ENCODE results near the gene FAM114A2.

FAM114A2 gene

DNA sequence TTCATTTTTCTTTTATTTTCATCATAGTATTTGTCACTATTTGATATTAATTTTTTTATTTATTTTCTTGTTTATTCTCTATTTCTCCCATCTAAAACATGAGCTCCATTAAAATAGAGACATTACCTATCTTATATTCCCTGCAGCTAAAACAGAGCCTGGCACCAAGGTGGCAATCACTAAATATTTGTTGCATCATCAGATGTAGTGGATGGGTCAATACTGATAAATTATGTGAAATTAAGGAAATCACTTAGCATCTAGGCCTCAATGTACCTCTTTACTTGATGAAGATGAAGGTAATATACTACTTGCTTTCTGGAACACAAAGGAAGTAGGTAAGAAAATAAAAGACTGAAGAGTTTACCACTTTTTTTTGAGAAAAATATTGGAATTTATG, 24.7 kb upstream of the FAM114A2 start:
- no peak for DNase-seq
- H3K27me3 Mint-ChIP-seq, result peaks cover under 1 to 3% of the 10 kb centered on the region in 2 donors
- no peak overlapping the region for H3K4me3 Mint-ChIP-seq
- ATAC-seq (replicated peaks), result no peak
- H3K36me3 Mint-ChIP-seq (ENCODE audit: insufficient read depth), result peaks cover 7% of the 10 kb centered on the region
- H3K27ac Mint-ChIP-seq, result no peak overlapping the region
- no peaks in the 10 kb centered on the region for H3K9me3 Mint-ChIP-seq
- peaks cover 13 to 15% of the 10 kb centered on the region in 2 donors for H3K4me1 Mint-ChIP-seq (ENCODE audit: low read depth in 2 of 2)

- Mint-ChIP-seq H3K27me3 (no peaks in the 10 kb centered on the region), H3K4me3 (no peak overlapping the region), H3K4me1 (ENCODE audit: low read depth in 2 of 2) (peaks cover 16 to 21% of the 10 kb centered on the region in 2 donors), H3K9me3 (no peaks in the 10 kb centered on the region), H3K36me3 (ENCODE audit: insufficient read depth) (peaks cover 7% of the 10 kb centered on the region), H3K27ac (no peak overlapping the region)
- no peak for DNase-seq
- ATAC-seq (replicated peaks), result no peak
Observed at GRCh38 chr5:154060606-154061005, 21.9 kb upstream of the FAM114A2 start.

GRCh38 chr5:154059583-154059982, 20.9 kb upstream of the FAM114A2 start:
- ATAC-seq (replicated peaks) (peak; percentile 79), DNase-seq (no peak)
- peak overlapping the region; percentile 66 to 92 for H3K27ac Mint-ChIP-seq
- H3K36me3 Mint-ChIP-seq (ENCODE audit: insufficient read depth), result peaks cover 7% of the 10 kb centered on the region
- peaks cover 17 to 24% of the 10 kb centered on the region in 2 donors for H3K4me1 Mint-ChIP-seq (ENCODE audit: low read depth in 2 of 2)
- H3K9me3 Mint-ChIP-seq, result no peaks in the 10 kb centered on the region
- H3K4me3 Mint-ChIP-seq, result peak overlapping the region in 1 of 2 donors; percentile 46
- no peaks in the 10 kb centered on the region for H3K27me3 Mint-ChIP-seq

DNA sequence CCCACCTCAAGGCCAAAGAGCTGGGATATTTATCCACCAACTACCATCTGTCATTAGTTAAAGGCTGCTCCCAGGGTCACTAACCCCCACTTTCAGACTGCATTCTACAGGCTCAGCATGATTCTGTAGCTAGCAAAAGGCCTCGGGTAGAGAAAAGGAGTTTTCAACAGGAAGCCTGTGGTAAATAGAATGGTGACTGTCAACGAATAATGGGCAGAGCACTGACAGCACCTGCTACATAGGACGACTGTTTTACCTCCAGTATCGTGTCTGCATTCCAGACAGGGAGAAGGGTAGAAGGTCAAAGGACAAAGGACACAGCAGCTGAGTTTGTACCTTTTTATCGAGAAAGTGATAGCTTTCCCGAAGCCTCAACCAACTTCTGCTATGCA, 20.3 kb upstream of the FAM114A2 start:
- peak; percentile 28 for ATAC-seq (replicated peaks)
- DNase-seq, result no peak
- H3K27me3 Mint-ChIP-seq, result no peaks in the 10 kb centered on the region
- no peaks in the 10 kb centered on the region for H3K9me3 Mint-ChIP-seq
- H3K4me1 Mint-ChIP-seq (ENCODE audit: low read depth in 2 of 2), result peaks cover 17 to 25% of the 10 kb centered on the region in 2 donors
- peaks cover 7% of the 10 kb centered on the region for H3K36me3 Mint-ChIP-seq (ENCODE audit: insufficient read depth)
- peak overlapping the region; percentile 46 to 47 for H3K4me3 Mint-ChIP-seq
- peak overlapping the region; percentile 64 to 92 for H3K27ac Mint-ChIP-seq

GRCh38 chr5:154058055-154059038, 19.6 kb upstream of the FAM114A2 start:
- H3K36me3 Mint-ChIP-seq (ENCODE audit: insufficient read depth), result peaks cover 10% of the 10 kb centered on the region
- H3K27ac Mint-ChIP-seq, result peak overlapping the region; percentile 64 to 92
- peak overlapping the region; percentile 46 to 47 for H3K4me3 Mint-ChIP-seq
- H3K27me3 Mint-ChIP-seq, result no peaks in the 10 kb centered on the region
- ATAC-seq (replicated peaks) (peak; percentile 19), DNase-seq (no peak)
- peaks cover 17 to 25% of the 10 kb centered on the region in 2 donors for H3K4me1 Mint-ChIP-seq (ENCODE audit: low read depth in 2 of 2)
- no peaks in the 10 kb centered on the region for H3K9me3 Mint-ChIP-seq

DNA sequence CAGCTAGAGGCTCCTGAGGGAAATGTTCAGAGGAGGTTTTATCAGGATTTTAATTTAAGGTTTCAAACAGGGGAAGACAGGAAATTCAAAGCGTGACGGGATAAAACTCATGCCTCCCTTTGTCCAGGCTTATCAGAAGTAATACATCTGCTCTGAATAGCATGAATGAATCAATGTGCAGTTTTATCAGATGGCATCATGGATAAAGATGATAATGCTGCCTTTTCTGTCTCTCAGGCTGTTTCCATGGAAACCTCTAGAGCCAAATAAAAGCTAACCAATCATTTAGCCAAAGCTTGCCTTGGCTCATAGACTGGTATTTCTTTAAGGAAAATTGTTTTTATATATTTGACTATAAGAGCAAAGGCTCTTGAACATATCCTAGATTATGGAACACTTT, 16.5 kb upstream of the FAM114A2 start:
- H3K36me3 Mint-ChIP-seq (ENCODE audit: insufficient read depth), result peaks cover 23% of the 10 kb centered on the region
- no peak for ATAC-seq (replicated peaks)
- H3K27ac Mint-ChIP-seq, result no peak overlapping the region
- no peak for DNase-seq
- H3K9me3 Mint-ChIP-seq, result no peaks in the 10 kb centered on the region
- H3K4me3 Mint-ChIP-seq, result no peak overlapping the region
- H3K27me3 Mint-ChIP-seq, result no peaks in the 10 kb centered on the region
- peaks cover 17 to 31% of the 10 kb centered on the region in 2 donors for H3K4me1 Mint-ChIP-seq (ENCODE audit: low read depth in 2 of 2)

DNA sequence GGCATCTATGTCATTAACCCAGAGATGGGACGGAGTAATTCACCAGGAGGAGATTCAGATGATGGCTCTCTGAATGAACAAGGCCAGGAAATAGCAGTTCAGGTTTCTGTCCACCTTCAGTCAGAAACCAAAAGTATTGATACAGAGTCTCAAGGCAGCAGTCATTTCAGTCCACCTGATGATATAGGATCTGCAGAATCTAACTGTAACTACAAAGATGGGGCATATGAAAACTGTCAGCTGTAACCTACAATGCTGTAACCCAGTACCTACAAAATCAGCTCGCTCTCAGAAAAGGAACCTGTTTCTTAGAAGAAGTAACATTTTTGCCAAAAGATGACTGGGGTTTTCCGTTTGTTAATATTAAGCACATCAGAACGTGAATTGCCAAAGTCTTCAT, 14.8 kb upstream of the FAM114A2 start:
- no peaks in the 10 kb centered on the region for H3K27me3 Mint-ChIP-seq
- no peaks in the 10 kb centered on the region for H3K9me3 Mint-ChIP-seq
- H3K4me1 Mint-ChIP-seq (ENCODE audit: low read depth in 2 of 2), result peaks cover 7 to 32% of the 10 kb centered on the region in 2 donors
- H3K36me3 Mint-ChIP-seq (ENCODE audit: insufficient read depth), result peaks cover 25% of the 10 kb centered on the region
- no peak overlapping the region for H3K4me3 Mint-ChIP-seq
- no peak for DNase-seq
- H3K27ac Mint-ChIP-seq, result peak overlapping the region in 1 of 2 donors; percentile 17
- ATAC-seq (replicated peaks), result no peak

DNA sequence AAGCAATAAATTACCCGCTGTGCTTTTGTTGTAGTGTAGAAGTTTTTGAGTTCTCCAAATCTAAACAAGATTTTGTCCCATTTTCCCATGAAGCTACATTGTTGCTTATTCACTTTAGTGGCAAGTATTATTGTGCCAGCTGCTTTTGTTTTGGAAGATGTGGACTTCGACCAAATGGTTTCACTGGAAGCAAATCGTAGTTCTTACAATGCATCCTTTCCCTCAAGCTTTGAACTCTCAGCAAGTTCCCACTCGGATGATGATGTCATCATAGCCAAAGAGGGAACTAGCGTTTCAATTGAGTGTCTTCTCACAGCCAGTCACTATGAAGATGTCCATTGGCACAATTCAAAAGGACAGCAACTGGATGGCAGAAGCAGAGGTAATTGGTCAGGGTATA, 10.9 kb upstream of the FAM114A2 start:
- Mint-ChIP-seq H3K4me1 (ENCODE audit: low read depth in 2 of 2) (peaks cover 22 to 52% of the 10 kb centered on the region in 2 donors), H3K27ac (peak overlapping the region; percentile 38 to 92), H3K4me3 (no peak overlapping the region), H3K27me3 (no peaks in the 10 kb centered on the region), H3K36me3 (ENCODE audit: insufficient read depth) (peaks cover 25% of the 10 kb centered on the region), H3K9me3 (no peaks in the 10 kb centered on the region)
- ATAC-seq (replicated peaks) (no peak), DNase-seq (no peak)

DNA sequence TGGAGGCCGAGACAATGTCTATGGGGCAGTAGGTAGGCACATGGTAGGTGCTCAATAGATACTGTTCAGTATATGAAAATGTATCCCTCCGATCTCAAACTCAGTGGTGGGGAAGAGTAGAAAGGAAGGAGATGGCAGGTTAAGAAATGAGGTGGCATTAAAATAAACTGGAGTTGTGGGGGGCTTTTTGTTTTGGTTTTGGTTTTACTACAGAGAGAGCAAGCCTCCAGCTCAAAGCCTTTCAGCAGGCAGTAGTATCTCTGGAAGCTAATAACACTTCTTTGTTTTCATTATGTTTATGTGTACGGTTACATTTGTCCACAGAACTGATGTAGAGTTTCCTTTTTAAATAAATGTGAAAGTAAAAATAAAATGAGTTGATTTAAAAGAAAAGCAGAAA, 8.6 kb upstream of the FAM114A2 start:
- DNase-seq (no peak), ATAC-seq (replicated peaks) (peak; percentile 32)
- Mint-ChIP-seq H3K36me3 (ENCODE audit: insufficient read depth) (peaks cover 19% of the 10 kb centered on the region), H3K4me3 (peak overlapping the region; percentile 6 to 57), H3K4me1 (ENCODE audit: low read depth in 2 of 2) (peaks cover 31 to 66% of the 10 kb centered on the region in 2 donors), H3K27ac (peak overlapping the region; percentile 49 to 92), H3K9me3 (no peaks in the 10 kb centered on the region), H3K27me3 (no peaks in the 10 kb centered on the region)

DNA sequence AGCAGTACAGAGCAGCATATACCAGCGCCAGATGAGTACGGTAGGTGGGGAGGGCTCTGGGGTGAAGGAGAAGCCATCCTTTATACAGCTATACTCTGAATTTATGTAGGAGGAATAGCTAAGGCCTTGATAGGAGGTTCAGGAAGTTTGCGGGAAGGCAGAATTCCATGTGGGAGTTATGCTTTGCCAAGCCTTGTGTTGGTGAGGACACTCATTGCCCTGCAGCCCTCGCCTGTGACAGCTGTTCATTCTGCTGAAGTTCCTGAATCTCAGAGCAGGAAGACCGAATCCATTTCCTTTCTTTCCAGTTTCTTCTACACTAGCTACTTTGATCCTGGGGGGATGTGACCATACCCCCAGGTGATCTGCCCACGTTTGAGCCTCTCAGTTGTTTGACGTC, 7.8 kb upstream of the FAM114A2 start:
- Mint-ChIP-seq H3K9me3 (no peaks in the 10 kb centered on the region), H3K4me3 (peak overlapping the region in 1 of 2 donors; percentile 57), H3K27me3 (no peaks in the 10 kb centered on the region), H3K27ac (peak overlapping the region in 1 of 2 donors; percentile 30), H3K4me1 (ENCODE audit: low read depth in 2 of 2) (peaks cover 32 to 72% of the 10 kb centered on the region in 2 donors), H3K36me3 (ENCODE audit: insufficient read depth) (peaks cover 16% of the 10 kb centered on the region)
- ATAC-seq (replicated peaks) (no peak), DNase-seq (no peak)

DNA sequence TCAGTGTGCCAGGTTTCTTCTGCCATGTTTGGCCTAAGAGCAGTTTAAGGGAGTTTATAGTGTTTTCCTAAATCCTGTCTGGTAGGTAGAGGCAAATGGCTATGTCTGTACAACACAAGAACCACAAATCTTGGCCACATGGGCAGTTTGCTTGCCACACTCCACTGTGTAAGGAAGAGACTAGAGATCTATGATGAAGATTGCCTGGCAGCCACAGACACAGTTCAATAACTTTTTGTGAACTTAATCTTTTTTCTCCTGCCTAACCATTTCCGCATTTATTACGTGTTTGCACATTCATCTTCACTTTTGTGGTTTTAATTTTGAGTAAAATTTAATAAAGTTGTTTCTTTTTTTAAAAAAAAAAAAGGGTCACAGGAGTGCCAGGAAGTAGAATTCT, 5.9 kb upstream of the FAM114A2 start:
- Mint-ChIP-seq H3K27ac (peak overlapping the region; percentile 11 to 44), H3K9me3 (no peaks in the 10 kb centered on the region), H3K27me3 (no peaks in the 10 kb centered on the region), H3K4me3 (no peak overlapping the region), H3K4me1 (ENCODE audit: low read depth in 2 of 2) (peaks cover 38 to 70% of the 10 kb centered on the region in 2 donors), H3K36me3 (ENCODE audit: insufficient read depth) (peaks cover 4% of the 10 kb centered on the region)
- DNase-seq, result no peak
- peak; percentile 79 for ATAC-seq (replicated peaks)

DNA sequence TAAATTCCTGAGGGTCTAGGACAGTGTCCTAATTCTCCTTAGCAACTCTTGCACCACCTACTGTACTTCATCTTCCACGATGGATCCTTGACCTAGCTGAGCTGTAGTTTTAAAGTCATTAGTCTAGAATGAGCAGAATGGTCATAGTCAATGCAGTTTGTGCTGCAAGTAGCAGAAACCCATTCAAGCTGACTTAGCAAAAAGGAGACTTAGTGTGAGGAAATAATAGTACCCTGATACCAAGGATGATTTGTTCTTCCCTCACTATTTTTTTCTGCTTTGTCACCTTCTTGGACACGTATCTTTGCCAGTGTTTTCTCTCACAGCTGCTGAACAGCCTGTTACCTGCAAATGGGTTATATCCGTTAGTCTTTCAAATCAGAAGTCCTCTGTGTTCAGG, 5.4 kb upstream of the FAM114A2 start:
- no peaks in the 10 kb centered on the region for H3K9me3 Mint-ChIP-seq
- DNase-seq (no peak), ATAC-seq (replicated peaks) (no peak)
- H3K4me3 Mint-ChIP-seq, result no peak overlapping the region
- peaks cover 5% of the 10 kb centered on the region for H3K36me3 Mint-ChIP-seq (ENCODE audit: insufficient read depth)
- H3K4me1 Mint-ChIP-seq (ENCODE audit: low read depth in 2 of 2), result peaks cover 41 to 70% of the 10 kb centered on the region in 2 donors
- no peaks in the 10 kb centered on the region for H3K27me3 Mint-ChIP-seq
- H3K27ac Mint-ChIP-seq, result peak overlapping the region in 1 of 2 donors; percentile 44

- Mint-ChIP-seq H3K9me3 (no peaks in the 10 kb centered on the region), H3K4me1 (ENCODE audit: low read depth in 2 of 2) (peaks cover 45 to 71% of the 10 kb centered on the region in 2 donors), H3K27ac (peak overlapping the region; percentile 14 to 15), H3K27me3 (no peaks in the 10 kb centered on the region), H3K4me3 (no peak overlapping the region), H3K36me3 (ENCODE audit: insufficient read depth) (peaks cover 17% of the 10 kb centered on the region)
- ATAC-seq (replicated peaks) (no peak), DNase-seq (no peak)
Observed at GRCh38 chr5:154042766-154043165, 4.1 kb upstream of the FAM114A2 start.

- Mint-ChIP-seq H3K9me3 (no peaks in the 10 kb centered on the region), H3K4me1 (ENCODE audit: low read depth in 2 of 2) (peaks cover 33 to 53% of the 10 kb centered on the region in 2 donors), H3K27me3 (no peaks in the 10 kb centered on the region), H3K4me3 (peak overlapping the region; percentile 94 to 97), H3K36me3 (ENCODE audit: insufficient read depth) (peaks cover 17% of the 10 kb centered on the region), H3K27ac (peak overlapping the region; percentile 95 to 97)
- no peak for DNase-seq
- no peak for ATAC-seq (replicated peaks)
Observed at GRCh38 chr5:154039458-154039829, 734 bp upstream of the FAM114A2 start.

Data from effector memory CD8-positive, alpha-beta T cell (primary cell).